ENCODE results near the gene PPP1R9B. TPM values are rescaled to one million over a fixed set of nuclear protein-coding genes. Genes with fewer than 3 reads are reported as not detected.

PPP1R9B gene
- total RNA-seq, 1 experiment from 2014 or later, result 23.0 TPM

GRCh38 chr17:50100480-50100883 lies 50.0 kb downstream of the PPP1R9B start:
- Histone ChIP-seq H3K23me2 (ENCODE audit: insufficient read length, low read depth, low read length, poor library complexity, severe bottlenecking) (peaks cover 6% of the 10 kb centered on the region), H2AFZ (ENCODE audit: low read length) (no peak overlapping the region), H3K9me3 (ENCODE audit: control insufficient read depth, low read depth, low read length) (no peaks in the 10 kb centered on the region), H2BK12ac (ENCODE audit: insufficient read length, low read depth, low read length) (no peak overlapping the region), H2AK5ac (ENCODE audit: insufficient read length, low read length) (no peak overlapping the region), H3K79me2 (ENCODE audit: insufficient read depth, low read length) (no peaks in the 10 kb centered on the region), H3K27ac (ENCODE audit: insufficient read length, low read depth, low read length) (no peak overlapping the region), H4K5ac (ENCODE audit: insufficient read length, low read depth, low read length) (no peak overlapping the region), H3K4me1 (ENCODE audit: insufficient read depth, low read length) (no peaks in the 10 kb centered on the region; the same call in 1 of the 2 replicates), H4K20me1 (ENCODE audit: control insufficient read depth, insufficient read depth, insufficient read length) (no peaks in the 10 kb centered on the region), H3K14ac (ENCODE audit: insufficient read depth, low read length) (no peak overlapping the region), H3K27me3 (ENCODE audit: insufficient read depth, low read length) (no peaks in the 10 kb centered on the region), H3K9ac (ENCODE audit: extremely low read depth, insufficient read length, low read length) (no peak overlapping the region), H4K91ac (ENCODE audit: insufficient read length, low read depth, low read length) (no peak overlapping the region), H3K18ac (ENCODE audit: insufficient read length, low read depth, low read length) (no peak overlapping the region), H2BK15ac (ENCODE audit: low read depth, low read length) (no peak overlapping the region), H2BK120ac (ENCODE audit: low read depth, low read length, poor library complexity, severe bottlenecking) (no peak overlapping the region), H3K23ac (ENCODE audit: insufficient read length, low read depth, low read length) (no peak overlapping the region), H4K8ac (replicated peaks; ENCODE audit: insufficient read length, low read depth, low read length) (no peak overlapping the region), H2BK5ac (ENCODE audit: insufficient read length, low read length) (no peak overlapping the region), H3K79me1 (ENCODE audit: insufficient read depth, low read depth, low read length, poor library complexity, severe bottlenecking) (no peaks in the 10 kb centered on the region), H3K4me2 (ENCODE audit: insufficient read depth, insufficient read length, low read length) (no peak overlapping the region), H3T11ph (ENCODE audit: low read length) (no peak overlapping the region), H3K56ac (ENCODE audit: insufficient read length, low read depth, low read length) (no peak overlapping the region), H3K4ac (ENCODE audit: low read depth, low read length) (no peak overlapping the region), H2BK20ac (ENCODE audit: low read depth, low read length, poor library complexity, severe bottlenecking) (no peak overlapping the region)
- H3K4me1 Mint-ChIP-seq, result peaks cover 24 to 40% of the 10 kb centered on the region in 2 experiments
- no peak overlapping the region; a peak in 1 of 5 replicates for H3K4me3 Mint-ChIP-seq
- H3K9me3 Mint-ChIP-seq, result no peaks in the 10 kb centered on the region
- no peak overlapping the region; a peak in 1 of 7 replicates for H3K27ac Mint-ChIP-seq
- peaks cover 0 to 8% (median 1%) of the 10 kb centered on the region in 3 experiments; a peak in 5 of 7 replicates for H3K36me3 Mint-ChIP-seq (ENCODE audit: insufficient read depth in 1 of 3, low read depth in 3 of 3)
- DNase-seq, result no peak
- no CpG with 5 or more reads among the region's 5 CpGs for WGBS (ENCODE audit: extremely low coverage, insufficient read length, low lambda C conversion rate)
- no peaks in the 10 kb centered on the region for H3K27me3 Mint-ChIP-seq (ENCODE audit: low read depth)
- TF ChIP-seq CTCF (conservative IDR thresholded peaks at IDR 0.05), result no peak
